ENCODE measurements around the gene FBXO42. TPM values are rescaled to one million over a fixed set of nuclear protein-coding genes. Genes with fewer than 3 reads are reported as not detected.

FBXO42 gene
- total and polyA plus RNA-seq, 2 donors (not counting 1 experiment from before 2014, with no cell fraction given): 10.4 to 13.5 TPM

- Histone ChIP-seq H2AFZ (ENCODE audit: low read length) (no peak overlapping the region), H3K9me3 (ENCODE audit: control insufficient read depth, insufficient read depth, low read depth, low read length) (no peaks in the 10 kb centered on the region), H3K4me1 (ENCODE audit: control insufficient read depth, extremely low read depth, insufficient read depth, low read length) (peaks cover 28% of the 10 kb centered on the region), H4K20me1 (ENCODE audit: control insufficient read depth, extremely low read depth, insufficient read depth, low read length) (no peaks in the 10 kb centered on the region), H3K9ac (ENCODE audit: insufficient read depth, low read length) (no peak overlapping the region), H3K4me2 (ENCODE audit: extremely low read depth, insufficient read depth, low read length) (no peak overlapping the region), H3K36me3 (ENCODE audit: control insufficient read depth, insufficient read depth, low read length) (peaks cover 1% of the 10 kb centered on the region), H3K27me3 (ENCODE audit: control insufficient read depth, insufficient read depth, low read length) (no peaks in the 10 kb centered on the region), H3K27ac (ENCODE audit: insufficient read depth, low read length) (no peak overlapping the region), H3K4me3 (replicated peaks in 1 of 4; ENCODE audit: control extremely low read depth in 1 of 4, insufficient read depth in 1 of 4, low read depth in 3 of 4, low read length in 4 of 4) (no peak overlapping the region), H3K79me2 (ENCODE audit: control insufficient read depth, insufficient read depth, low read length) (peaks cover 84% of the 10 kb centered on the region)
- DNase-seq (ENCODE audit: low read depth in 2 of 2): peak in 1 of 2 donors; percentile 80
- TF ChIP-seq, protein P1, sequence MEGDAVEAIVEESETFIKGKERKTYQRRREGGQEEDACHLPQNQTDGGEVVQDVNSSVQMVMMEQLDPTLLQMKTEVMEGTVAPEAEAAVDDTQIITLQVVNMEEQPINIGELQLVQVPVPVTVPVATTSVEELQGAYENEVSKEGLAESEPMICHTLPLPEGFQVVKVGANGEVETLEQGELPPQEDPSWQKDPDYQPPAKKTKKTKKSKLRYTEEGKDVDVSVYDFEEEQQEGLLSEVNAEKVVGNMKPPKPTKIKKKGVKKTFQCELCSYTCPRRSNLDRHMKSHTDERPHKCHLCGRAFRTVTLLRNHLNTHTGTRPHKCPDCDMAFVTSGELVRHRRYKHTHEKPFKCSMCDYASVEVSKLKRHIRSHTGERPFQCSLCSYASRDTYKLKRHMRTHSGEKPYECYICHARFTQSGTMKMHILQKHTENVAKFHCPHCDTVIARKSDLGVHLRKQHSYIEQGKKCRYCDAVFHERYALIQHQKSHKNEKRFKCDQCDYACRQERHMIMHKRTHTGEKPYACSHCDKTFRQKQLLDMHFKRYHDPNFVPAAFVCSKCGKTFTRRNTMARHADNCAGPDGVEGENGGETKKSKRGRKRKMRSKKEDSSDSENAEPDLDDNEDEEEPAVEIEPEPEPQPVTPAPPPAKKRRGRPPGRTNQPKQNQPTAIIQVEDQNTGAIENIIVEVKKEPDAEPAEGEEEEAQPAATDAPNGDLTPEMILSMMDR (conservative IDR thresholded peaks at IDR 0.05 in 1 of 2, IDR thresholded peaks at IDR 0.05 in 1 of 2; ENCODE audit: low read depth in 1 of 2, low read length in 2 of 2): no peak
These were observed 19.4 kb upstream of the FBXO42 start for GRCh38 chr1:16371725-16372124.

- H3K36me3 ChIP-seq (ENCODE audit: control insufficient read depth, insufficient read depth, low read length): peaks cover 1% of the 10 kb centered on the region
- H2AFZ ChIP-seq (ENCODE audit: low read length): no peak overlapping the region
- no peak overlapping the region for H3K4me2 ChIP-seq (ENCODE audit: extremely low read depth, insufficient read depth, low read length)
- H4K20me1 ChIP-seq (ENCODE audit: control insufficient read depth, extremely low read depth, insufficient read depth, low read length): no peaks in the 10 kb centered on the region
- peaks cover 68% of the 10 kb centered on the region for H3K79me2 ChIP-seq (ENCODE audit: control insufficient read depth, insufficient read depth, low read length)
- H3K4me3 ChIP-seq (replicated peaks in 1 of 4; ENCODE audit: control extremely low read depth in 1 of 4, insufficient read depth in 1 of 4, low read depth in 3 of 4, low read length in 4 of 4): no peak overlapping the region
- no peaks in the 10 kb centered on the region for H3K9me3 ChIP-seq (ENCODE audit: control insufficient read depth, insufficient read depth, low read depth, low read length)
- TF ChIP-seq, protein P1 (conservative IDR thresholded peaks at IDR 0.05 in 1 of 2, IDR thresholded peaks at IDR 0.05 in 1 of 2; ENCODE audit: low read depth in 1 of 2, low read length in 2 of 2): no peak
- no peak for TF ChIP-seq EZH2 (IDR thresholded peaks at IDR 0.05; ENCODE audit: low read length, missing control alignments)
- H3K27ac ChIP-seq (ENCODE audit: insufficient read depth, low read length): no peak overlapping the region
- H3K4me1 ChIP-seq (ENCODE audit: control insufficient read depth, extremely low read depth, insufficient read depth, low read length): peaks cover 22% of the 10 kb centered on the region
- no peak for DNase-seq (ENCODE audit: low read depth in 2 of 2)
- H3K9ac ChIP-seq (ENCODE audit: insufficient read depth, low read length): no peak overlapping the region
- H3K27me3 ChIP-seq (ENCODE audit: control insufficient read depth, insufficient read depth, low read length): no peaks in the 10 kb centered on the region
These were observed 17.5 kb upstream of the FBXO42 start for GRCh38 chr1:16369821-16370220.

DNA sequence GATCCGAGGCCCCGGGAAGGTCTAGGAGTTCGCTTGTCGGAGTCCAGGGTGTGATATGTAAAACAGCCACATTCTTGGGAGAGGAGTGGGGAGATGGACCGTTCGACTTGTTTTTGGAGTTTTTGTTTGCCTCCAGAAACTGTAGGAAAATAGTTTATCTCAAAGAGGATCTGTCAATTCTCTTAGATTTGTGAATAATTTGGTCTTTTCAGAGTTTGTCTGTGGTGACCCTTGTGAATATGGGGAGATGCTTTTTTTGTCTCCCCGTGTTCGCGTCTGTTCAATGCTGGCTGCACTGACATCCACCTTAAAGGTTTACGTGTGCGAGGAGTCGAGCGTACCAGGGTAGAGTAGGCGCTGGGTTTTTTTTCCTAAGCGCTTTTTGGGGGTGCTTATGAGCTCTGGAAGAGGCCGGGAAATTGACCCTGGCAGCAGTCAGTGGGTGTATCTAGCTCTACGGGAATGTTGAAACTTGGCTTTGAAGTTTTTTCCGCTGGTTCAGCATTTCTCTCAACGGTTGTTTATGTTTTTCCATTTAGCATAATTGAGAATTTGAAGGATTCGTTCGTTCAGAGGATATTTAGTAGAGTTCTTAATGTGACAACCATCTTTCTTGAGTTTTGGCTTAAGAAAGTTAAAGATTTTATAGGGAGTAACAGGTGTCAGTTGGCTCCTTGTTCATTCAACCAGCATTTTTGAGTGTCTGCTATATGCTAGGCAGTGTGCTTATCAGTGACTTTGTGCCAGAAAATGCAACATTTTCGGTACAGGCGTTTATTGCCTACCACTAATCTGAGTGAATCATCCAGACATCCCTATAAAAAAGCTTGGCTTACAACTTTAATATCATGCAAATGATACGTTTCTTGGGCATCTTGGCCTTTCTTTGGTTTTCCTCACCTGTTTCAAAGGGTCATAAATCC is 15.9 kb upstream of the FBXO42 start:
- Histone ChIP-seq H3K27me3 (ENCODE audit: control insufficient read depth, insufficient read depth, low read length) (no peaks in the 10 kb centered on the region), H3K4me3 (replicated peaks in 1 of 4; ENCODE audit: control extremely low read depth in 1 of 4, insufficient read depth in 1 of 4, low read depth in 3 of 4, low read length in 4 of 4) (peak overlapping the region; percentile 86 to 98 (median 92)), H3K27ac (ENCODE audit: insufficient read depth, low read length) (peak overlapping the region; percentile 99), H3K36me3 (ENCODE audit: control insufficient read depth, insufficient read depth, low read length) (peaks cover 1% of the 10 kb centered on the region), H3K9me3 (ENCODE audit: control insufficient read depth, insufficient read depth, low read depth, low read length) (no peaks in the 10 kb centered on the region), H2AFZ (ENCODE audit: low read length) (no peak overlapping the region), H3K79me2 (ENCODE audit: control insufficient read depth, insufficient read depth, low read length) (peaks cover 55% of the 10 kb centered on the region), H3K4me1 (ENCODE audit: control insufficient read depth, extremely low read depth, insufficient read depth, low read length) (peaks cover 17% of the 10 kb centered on the region), H4K20me1 (ENCODE audit: control insufficient read depth, extremely low read depth, insufficient read depth, low read length) (no peaks in the 10 kb centered on the region), H3K4me2 (ENCODE audit: extremely low read depth, insufficient read depth, low read length) (peak overlapping the region; percentile 97), H3K9ac (ENCODE audit: insufficient read depth, low read length) (peak overlapping the region; percentile 98)
- TF ChIP-seq, protein P1 (conservative IDR thresholded peaks at IDR 0.05 in 1 of 2, IDR thresholded peaks at IDR 0.05 in 1 of 2; ENCODE audit: low read depth in 1 of 2, low read length in 2 of 2): no peak
- no peak for TF ChIP-seq EZH2 (IDR thresholded peaks at IDR 0.05; ENCODE audit: low read length, missing control alignments)
- peak; percentile 33 to 70 for DNase-seq (ENCODE audit: low read depth in 2 of 2)
